HepG2 (cell line): ENCODE results near the gene TXNRD2.

Experiments used
- ASH2L ChIP-seq: fragments of 300-600, 200-600 bp; sonication (generic); IDR thresholded peaks from 2 replicates; pipeline ENCODE4 v1.7.0; 2017; ENCODE audit warnings: low read depth, mild to moderate bottlenecking, moderate library complexity, mixed read lengths, low read length; ENCODE audit not compliant: insufficient read length
- EP300 ChIP-seq, 3 experiments: sonication (generic) in 1 of 3; formaldehyde crosslinking in 1 of 3; IDR thresholded peaks; 2 replicates each; pipeline versions ENCODE4 v1.5.1 to v1.6.1; 2011 to 2020; ENCODE audit warnings: low read depth in 2 of 3, low read length in 2 of 3, borderline replicate concordance in 1 of 3, improper control_type of control experiment in 1 of 3, mild to moderate bottlenecking in 1 of 3, missing genetic modification reagents in 1 of 3, moderate library complexity in 1 of 3
- HDAC1 ChIP-seq: sonication (generic); formaldehyde crosslinking; IDR thresholded peaks from 2 replicates; pipeline ENCODE4 v1.5.1; 2020; ENCODE audit warnings: mild to moderate bottlenecking, missing genetic modification reagents
- KAT7 ChIP-seq: IDR thresholded peaks from 2 replicates; pipeline ENCODE4 v1.6.1; 2018; ENCODE audit warnings: borderline replicate concordance, missing compliant biosample characterization
- POLR2A ChIP-seq, 2 experiments: IDR thresholded peaks; 2 replicates each; pipeline ENCODE4 v1.6.1; 2011; ENCODE audit warnings: low read depth in 2 of 2, low read length in 2 of 2, mild to moderate bottlenecking in 1 of 2, moderate library complexity in 1 of 2; ENCODE audit not compliant: insufficient read depth in 1 of 2
- TARDBP ChIP-seq: sonication (generic); formaldehyde crosslinking; IDR thresholded peaks from 2 replicates; pipeline ENCODE4 v1.8.0; 2022; ENCODE audit warnings: mild to moderate bottlenecking, missing genetic modification reagents
- ZMAT3 ChIP-seq: sonication (generic); formaldehyde crosslinking; conservative IDR thresholded peaks from 2 replicates; pipeline ENCODE4 v1.7.0; 2021; ENCODE audit warnings: missing genetic modification reagents
- TF ChIP-seq, protein P1 (sequence below): sonication (generic); formaldehyde crosslinking; IDR thresholded peaks from 2 replicates; pipeline ENCODE4 v1.4.0; 2020; ENCODE audit warnings: missing genetic modification reagents

DNA sequence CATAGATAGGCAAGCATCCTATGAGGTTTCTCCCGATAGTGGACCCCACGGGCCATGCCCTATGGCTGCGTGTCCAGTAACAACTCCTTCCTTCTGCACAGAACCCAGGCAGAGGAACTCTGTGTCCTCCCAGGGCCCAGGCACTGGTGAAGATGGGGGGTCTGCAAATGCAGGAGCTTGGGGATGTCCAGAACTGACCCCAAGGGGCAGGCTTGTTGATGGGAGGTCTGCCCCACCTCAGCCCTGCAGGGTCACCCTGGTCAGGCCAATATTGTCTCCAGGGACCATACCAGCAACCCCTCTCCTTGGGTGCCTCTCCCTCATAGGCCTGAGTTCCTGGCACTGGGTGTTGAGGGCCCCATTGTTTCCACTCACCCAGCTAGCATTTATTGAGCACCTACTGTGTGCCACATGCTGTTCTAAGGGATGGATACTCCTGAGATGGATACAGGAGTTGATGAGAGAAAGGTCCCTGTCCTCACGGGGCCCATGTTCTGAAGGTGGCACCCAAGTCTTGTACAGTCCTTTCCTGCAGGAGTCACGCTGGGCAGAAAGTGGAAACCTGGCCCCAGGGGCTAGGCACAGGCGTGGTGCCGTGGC lies 26.3 kb upstream of the TXNRD2 start:
- TF ChIP-seq, protein P1, sequence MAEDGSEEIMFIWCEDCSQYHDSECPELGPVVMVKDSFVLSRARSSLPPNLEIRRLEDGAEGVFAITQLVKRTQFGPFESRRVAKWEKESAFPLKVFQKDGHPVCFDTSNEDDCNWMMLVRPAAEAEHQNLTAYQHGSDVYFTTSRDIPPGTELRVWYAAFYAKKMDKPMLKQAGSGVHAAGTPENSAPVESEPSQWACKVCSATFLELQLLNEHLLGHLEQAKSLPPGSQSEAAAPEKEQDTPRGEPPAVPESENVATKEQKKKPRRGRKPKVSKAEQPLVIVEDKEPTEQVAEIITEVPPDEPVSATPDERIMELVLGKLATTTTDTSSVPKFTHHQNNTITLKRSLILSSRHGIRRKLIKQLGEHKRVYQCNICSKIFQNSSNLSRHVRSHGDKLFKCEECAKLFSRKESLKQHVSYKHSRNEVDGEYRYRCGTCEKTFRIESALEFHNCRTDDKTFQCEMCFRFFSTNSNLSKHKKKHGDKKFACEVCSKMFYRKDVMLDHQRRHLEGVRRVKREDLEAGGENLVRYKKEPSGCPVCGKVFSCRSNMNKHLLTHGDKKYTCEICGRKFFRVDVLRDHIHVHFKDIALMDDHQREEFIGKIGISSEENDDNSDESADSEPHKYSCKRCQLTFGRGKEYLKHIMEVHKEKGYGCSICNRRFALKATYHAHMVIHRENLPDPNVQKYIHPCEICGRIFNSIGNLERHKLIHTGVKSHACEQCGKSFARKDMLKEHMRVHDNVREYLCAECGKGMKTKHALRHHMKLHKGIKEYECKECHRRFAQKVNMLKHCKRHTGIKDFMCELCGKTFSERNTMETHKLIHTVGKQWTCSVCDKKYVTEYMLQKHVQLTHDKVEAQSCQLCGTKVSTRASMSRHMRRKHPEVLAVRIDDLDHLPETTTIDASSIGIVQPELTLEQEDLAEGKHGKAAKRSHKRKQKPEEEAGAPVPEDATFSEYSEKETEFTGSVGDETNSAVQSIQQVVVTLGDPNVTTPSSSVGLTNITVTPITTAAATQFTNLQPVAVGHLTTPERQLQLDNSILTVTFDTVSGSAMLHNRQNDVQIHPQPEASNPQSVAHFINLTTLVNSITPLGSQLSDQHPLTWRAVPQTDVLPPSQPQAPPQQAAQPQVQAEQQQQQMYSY (CRISPR knock-in tag): no peak
- TF ChIP-seq EP300 (IDR thresholded peaks at IDR 0.05; ENCODE audit: low read depth in 2 of 2, low read length in 2 of 2) (no peak), EP300 (CRISPR knock-in tag; IDR thresholded peaks at IDR 0.05; ENCODE audit: borderline replicate concordance) (no peak), ASH2L (no peak), POLR2A (IDR thresholded peaks at IDR 0.05; ENCODE audit: insufficient read depth in 1 of 2, low read depth in 2 of 2, low read length in 2 of 2) (no peak), TARDBP (CRISPR knock-in tag) (no peak), ZMAT3 (CRISPR knock-in tag) (no peak), HDAC1 (CRISPR knock-in tag) (no peak), KAT7 (no peak)
